Thyroid gland (tissue), 4 donors: ENCODE data around the gene PPFIA4.

Experiments used
- POLR2A ChIP-seq, 2 donors: fragments of 450-650 bp; IDR thresholded peaks; one replicate each; pipeline ENCODE4 v1.6.1; 2017; ENCODE audit warnings: antibody characterized with exemption in 2 of 2, mild to moderate bottlenecking in 2 of 2, moderate library complexity in 1 of 2
- TF ChIP-seq, protein P1 (sequence below), 6 experiments: fragments of 200-600 bp in 3 of 6; fragments of 450-650 bp in 3 of 6; sonication (generic) in 3 of 6; IDR thresholded peaks; one replicate each; pipeline ENCODE4 v1.5.1; 2016 to 2019; ENCODE audit warnings: antibody characterized with exemption in 6 of 6, mild to moderate bottlenecking in 2 of 6, inconsistent platforms in 1 of 6, moderate library complexity in 1 of 6

DNA sequence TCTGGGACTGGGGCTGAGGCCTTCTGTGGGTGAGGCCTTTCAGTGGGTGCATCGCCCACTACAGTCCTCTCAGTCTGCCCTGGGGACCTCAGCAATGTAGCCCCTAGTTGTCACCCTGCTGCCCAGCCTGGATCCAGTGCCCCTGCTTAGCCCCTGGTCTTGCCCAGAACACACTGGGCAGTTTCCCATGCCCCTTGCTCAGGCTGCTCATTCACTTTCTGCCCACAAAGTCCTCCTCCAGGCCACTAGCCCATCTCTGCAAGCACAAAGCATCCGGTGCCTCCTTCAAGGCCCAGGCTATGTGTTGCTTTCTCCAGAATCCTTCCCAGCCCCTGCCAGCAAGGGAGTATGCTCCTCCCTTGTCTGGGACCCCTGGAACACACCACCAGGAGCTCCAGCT is 95.9 kb downstream of the PPFIA4 start:
- TF ChIP-seq, protein P1, sequence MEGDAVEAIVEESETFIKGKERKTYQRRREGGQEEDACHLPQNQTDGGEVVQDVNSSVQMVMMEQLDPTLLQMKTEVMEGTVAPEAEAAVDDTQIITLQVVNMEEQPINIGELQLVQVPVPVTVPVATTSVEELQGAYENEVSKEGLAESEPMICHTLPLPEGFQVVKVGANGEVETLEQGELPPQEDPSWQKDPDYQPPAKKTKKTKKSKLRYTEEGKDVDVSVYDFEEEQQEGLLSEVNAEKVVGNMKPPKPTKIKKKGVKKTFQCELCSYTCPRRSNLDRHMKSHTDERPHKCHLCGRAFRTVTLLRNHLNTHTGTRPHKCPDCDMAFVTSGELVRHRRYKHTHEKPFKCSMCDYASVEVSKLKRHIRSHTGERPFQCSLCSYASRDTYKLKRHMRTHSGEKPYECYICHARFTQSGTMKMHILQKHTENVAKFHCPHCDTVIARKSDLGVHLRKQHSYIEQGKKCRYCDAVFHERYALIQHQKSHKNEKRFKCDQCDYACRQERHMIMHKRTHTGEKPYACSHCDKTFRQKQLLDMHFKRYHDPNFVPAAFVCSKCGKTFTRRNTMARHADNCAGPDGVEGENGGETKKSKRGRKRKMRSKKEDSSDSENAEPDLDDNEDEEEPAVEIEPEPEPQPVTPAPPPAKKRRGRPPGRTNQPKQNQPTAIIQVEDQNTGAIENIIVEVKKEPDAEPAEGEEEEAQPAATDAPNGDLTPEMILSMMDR (IDR thresholded peaks at IDR 0.05), result no peak
- no peak for TF ChIP-seq POLR2A (IDR thresholded peaks at IDR 0.05)
